NCI-H1105 (cell line): ENCODE data around the gene POLD4.
"Not testable (repeated sequence)": the region's sequence is repeated elsewhere in the genome, so short reads cannot be mapped to it uniquely, and the experiment has no call there.

Experiments used
- DNase-seq: peaks from one replicate; lab custom pipeline; 2025; lab: John Stamatoyannopoulos, UW

POLD4 gene

GRCh38 chr11:67353317-67354074 lies at the start of gene POLD4:
Gene POLD4, minus strand, starts transcription at chr11:67353546. Its CDS starts 147 bp downstream, at chr11:67353399.
- DNase-seq = peak; percentile 90

GRCh38 chr11:67403085-67403484 lies 49.7 kb upstream of the POLD4 start:
- not testable (repeated sequence) for DNase-seq

GRCh38 chr11:67402192-67402839 lies 49.0 kb upstream of the POLD4 start:
- DNase-seq = peak; percentile 16

- peak; percentile 85 for DNase-seq
Measured at GRCh38 chr11:67401495-67402191, 48.3 kb upstream of the POLD4 start, which contains the start of gene PPP1CA. Gene PPP1CA, minus strand, starts transcription at chr11:67401858. Its CDS starts 76 bp downstream, at chr11:67401782.

- peak; percentile 1 for DNase-seq
Measured at GRCh38 chr11:67400942-67401494, 47.7 kb upstream of the POLD4 start.

- DNase-seq = no peak
Measured at GRCh38 chr11:67400251-67400941, 47.0 kb upstream of the POLD4 start.

- DNase-seq = no peak
Measured at GRCh38 chr11:67398661-67399563, 45.6 kb upstream of the POLD4 start.

GRCh38 chr11:67397986-67398660 lies 44.8 kb upstream of the POLD4 start:
- no peak for DNase-seq

- DNase-seq = no peak
Measured at GRCh38 chr11:67397536-67397935, 44.2 kb upstream of the POLD4 start.

- DNase-seq = no peak
Measured at GRCh38 chr11:67396587-67397389, 43.4 kb upstream of the POLD4 start.

- DNase-seq = no peak
Measured at GRCh38 chr11:67396259-67396581, 42.9 kb upstream of the POLD4 start.

GRCh38 chr11:67395555-67396258 lies 42.4 kb upstream of the POLD4 start:
- DNase-seq = no peak

GRCh38 chr11:67393990-67394389 lies 40.6 kb upstream of the POLD4 start:
- no peak for DNase-seq

GRCh38 chr11:67393437-67393836 lies 40.1 kb upstream of the POLD4 start:
- DNase-seq = no peak

GRCh38 chr11:67392183-67392715 lies 38.9 kb upstream of the POLD4 start:
- no peak for DNase-seq

GRCh38 chr11:67391304-67392182 lies 38.2 kb upstream of the POLD4 start, which contains the start of gene RAD9A:
Gene RAD9A, plus strand, starts transcription at chr11:67391986. Its CDS starts 59 bp downstream, at chr11:67392045.
- DNase-seq = peak; percentile 98

- no peak for DNase-seq
Measured at GRCh38 chr11:67390947-67391303, 37.6 kb upstream of the POLD4 start.

GRCh38 chr11:67389477-67389876 lies 36.1 kb upstream of the POLD4 start:
- peak; percentile 10 for DNase-seq
